K562 (cell line): ENCODE results near the gene ANKRD45.

ENCODE experiments used
- POLR2A ChIP-seq: fragments of 450-650 bp; conservative IDR thresholded peaks from 2 replicates; pipeline ENCODE4 v1.6.1; 2016
- SP2 ChIP-seq: IDR thresholded peaks from 2 replicates; pipeline ENCODE4 v1.6.1; 2011; ENCODE audit warnings: mild to moderate bottlenecking, low read depth, low read length, moderate library complexity; ENCODE audit not compliant: poor library complexity, severe bottlenecking; ENCODE audit errors: extremely low read depth
- STAT5A ChIP-seq: IDR thresholded peaks from 2 replicates; pipeline ENCODE4 v1.6.1; 2012; ENCODE audit warnings: low read length, inconsistent platforms, borderline replicate concordance
- TAF1 ChIP-seq: IDR thresholded peaks from 2 replicates; pipeline ENCODE4 v1.6.1; 2011; ENCODE audit warnings: mild to moderate bottlenecking, low read length, moderate library complexity; ENCODE audit not compliant: insufficient read depth, control insufficient read depth, severe bottlenecking; ENCODE audit errors: extremely low read depth
- ZFX ChIP-seq: sonication (generic); formaldehyde crosslinking; IDR thresholded peaks from 2 replicates; pipeline ENCODE4 v1.8.0; 2022; ENCODE audit warnings: mild to moderate bottlenecking, missing genetic modification reagents, moderate library complexity
- TF ChIP-seq, protein P1 (sequence below), 3 experiments: IDR thresholded peaks in 2 of 3; conservative IDR thresholded peaks in 1 of 3; 2 replicates each; pipeline ENCODE4 v1.5.1; 2011 to 2012; ENCODE audit warnings: low read length in 3 of 3, mild to moderate bottlenecking in 3 of 3, control low read depth in 2 of 3, improper control_type of control experiment in 1 of 3, inconsistent platforms in 1 of 3, low read depth in 1 of 3, mixed read lengths in 1 of 3, moderate library complexity in 1 of 3; ENCODE audit not compliant: insufficient read depth in 2 of 3

DNA sequence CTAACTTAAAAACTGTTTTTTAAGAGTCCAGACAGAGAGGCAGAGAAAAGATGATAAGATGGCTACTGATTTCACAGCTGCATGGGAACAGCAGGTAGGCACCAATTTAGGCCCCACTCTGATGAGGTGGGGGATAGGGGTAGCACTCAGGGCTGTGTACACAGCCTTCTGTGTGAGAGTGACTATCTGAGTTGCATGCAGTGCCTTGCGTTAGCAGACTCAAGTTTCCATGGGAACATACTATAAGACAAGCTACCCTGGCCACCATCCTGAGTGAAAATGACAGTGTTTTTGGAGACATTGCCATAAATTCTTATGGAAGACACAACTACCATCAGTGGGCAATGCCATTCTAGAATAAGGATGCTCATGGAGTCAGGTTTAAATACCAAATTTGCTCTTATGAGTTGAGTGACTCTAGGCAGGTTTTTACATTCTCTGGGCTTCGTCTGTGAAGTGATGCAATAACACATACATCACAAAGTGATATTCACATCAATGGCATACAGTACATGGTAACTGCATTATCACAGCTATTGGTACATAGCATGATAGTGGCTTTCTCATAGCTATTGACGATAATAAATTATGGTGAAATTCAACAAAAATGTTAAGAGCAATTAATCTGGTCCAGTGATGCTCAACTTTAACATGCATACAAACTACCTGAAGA lies 97.3 kb downstream of the ANKRD45 start:
- no peak for TF ChIP-seq POLR2A
- TF ChIP-seq, protein P1, sequence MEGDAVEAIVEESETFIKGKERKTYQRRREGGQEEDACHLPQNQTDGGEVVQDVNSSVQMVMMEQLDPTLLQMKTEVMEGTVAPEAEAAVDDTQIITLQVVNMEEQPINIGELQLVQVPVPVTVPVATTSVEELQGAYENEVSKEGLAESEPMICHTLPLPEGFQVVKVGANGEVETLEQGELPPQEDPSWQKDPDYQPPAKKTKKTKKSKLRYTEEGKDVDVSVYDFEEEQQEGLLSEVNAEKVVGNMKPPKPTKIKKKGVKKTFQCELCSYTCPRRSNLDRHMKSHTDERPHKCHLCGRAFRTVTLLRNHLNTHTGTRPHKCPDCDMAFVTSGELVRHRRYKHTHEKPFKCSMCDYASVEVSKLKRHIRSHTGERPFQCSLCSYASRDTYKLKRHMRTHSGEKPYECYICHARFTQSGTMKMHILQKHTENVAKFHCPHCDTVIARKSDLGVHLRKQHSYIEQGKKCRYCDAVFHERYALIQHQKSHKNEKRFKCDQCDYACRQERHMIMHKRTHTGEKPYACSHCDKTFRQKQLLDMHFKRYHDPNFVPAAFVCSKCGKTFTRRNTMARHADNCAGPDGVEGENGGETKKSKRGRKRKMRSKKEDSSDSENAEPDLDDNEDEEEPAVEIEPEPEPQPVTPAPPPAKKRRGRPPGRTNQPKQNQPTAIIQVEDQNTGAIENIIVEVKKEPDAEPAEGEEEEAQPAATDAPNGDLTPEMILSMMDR (IDR thresholded peaks at IDR 0.05 in 2 of 3, conservative IDR thresholded peaks at IDR 0.05 in 1 of 3; ENCODE audit: insufficient read depth in 2 of 3, low read depth in 1 of 3, low read length in 3 of 3), result no peak
- TF ChIP-seq ZFX (CRISPR knock-in tag), result no peak
- no peak for TF ChIP-seq TAF1
- no peak for TF ChIP-seq STAT5A
- no peak for TF ChIP-seq SP2
